Measurements from ENCODE around the gene SEC22C.

Gene SEC22C

GRCh38 chr3:42498791-42499477 is 82.8 kb downstream of the SEC22C start:
- no peaks in the 10 kb centered on the region for H3K36me3 ChIP-seq (ENCODE audit: control insufficient read depth, insufficient read depth, low read length)
- no peak overlapping the region for H3K4me3 ChIP-seq (ENCODE audit: low read depth, low read length)
- H3K27ac ChIP-seq = no peak overlapping the region
- no peaks in the 10 kb centered on the region for H3K27me3 ChIP-seq (ENCODE audit: control insufficient read depth, insufficient read depth, low read length)
- no peaks in the 10 kb centered on the region for H3K9me3 ChIP-seq (ENCODE audit: control insufficient read depth, low read length)
- H2AFZ ChIP-seq = no peak overlapping the region
- H3K79me2 ChIP-seq = no peaks in the 10 kb centered on the region
- no peak overlapping the region for H3K9ac ChIP-seq
- peaks cover 2% of the 10 kb centered on the region for H3K4me1 ChIP-seq
- TF ChIP-seq CTCF (IDR thresholded peaks at IDR 0.05) = no peak
- H3K4me2 ChIP-seq (ENCODE audit: low read length) = no peak overlapping the region

- Histone ChIP-seq H3K36me3 (ENCODE audit: control insufficient read depth, insufficient read depth, low read length) (no peaks in the 10 kb centered on the region), H3K4me2 (ENCODE audit: low read length) (no peak overlapping the region), H3K9ac (no peak overlapping the region), H3K27ac (no peak overlapping the region), H3K79me2 (no peaks in the 10 kb centered on the region), H2AFZ (no peak overlapping the region), H3K9me3 (ENCODE audit: control insufficient read depth, low read length) (no peaks in the 10 kb centered on the region), H3K27me3 (ENCODE audit: control insufficient read depth, insufficient read depth, low read length) (no peaks in the 10 kb centered on the region), H3K4me1 (peaks cover 2% of the 10 kb centered on the region), H3K4me3 (ENCODE audit: low read depth, low read length) (no peak overlapping the region)
- no peak for TF ChIP-seq CTCF (IDR thresholded peaks at IDR 0.05)
Measured at GRCh38 chr3:42498034-42498433, 83.7 kb downstream of the SEC22C start.

Data from parathyroid adenoma (tissue), 2 donors.